Mononuclear cell (primary cell): ENCODE results near the gene THSD4. TPM values are rescaled to one million over a fixed set of nuclear protein-coding genes. Genes with fewer than 3 reads are reported as not detected.

Experiments
- H3K27me3 ChIP-seq: 2 replicates; pipeline ENCODE4 v1.6.0; 2011; ENCODE audit warnings: low read length, control low read depth; ENCODE audit not compliant: insufficient read depth
- H3K4me1 ChIP-seq: 2 replicates; pipeline ENCODE4 v1.5.1; 2011; ENCODE audit warnings: mild to moderate bottlenecking, low read length, control low read depth; ENCODE audit not compliant: insufficient read depth
- H3K4me3 ChIP-seq: 2 replicates; pipeline ENCODE4 v1.5.1; 2011; ENCODE audit warnings: mild to moderate bottlenecking, low read length, moderate library complexity
- H3K9me3 ChIP-seq: 2 replicates; pipeline ENCODE4 v1.5.1; 2011; ENCODE audit warnings: low read depth, mild to moderate bottlenecking, control low read depth, low read length
- total RNA-seq: library from RNA; depleted of rRNA; stranded (reverse); fragments of >200 nt; gene quantifications from one replicate; pipeline ENCODE4 v1.2.3, GENCODE V29; 2012

THSD4 gene
- total RNA-seq, 1 donor = 0.10 TPM

DNA sequence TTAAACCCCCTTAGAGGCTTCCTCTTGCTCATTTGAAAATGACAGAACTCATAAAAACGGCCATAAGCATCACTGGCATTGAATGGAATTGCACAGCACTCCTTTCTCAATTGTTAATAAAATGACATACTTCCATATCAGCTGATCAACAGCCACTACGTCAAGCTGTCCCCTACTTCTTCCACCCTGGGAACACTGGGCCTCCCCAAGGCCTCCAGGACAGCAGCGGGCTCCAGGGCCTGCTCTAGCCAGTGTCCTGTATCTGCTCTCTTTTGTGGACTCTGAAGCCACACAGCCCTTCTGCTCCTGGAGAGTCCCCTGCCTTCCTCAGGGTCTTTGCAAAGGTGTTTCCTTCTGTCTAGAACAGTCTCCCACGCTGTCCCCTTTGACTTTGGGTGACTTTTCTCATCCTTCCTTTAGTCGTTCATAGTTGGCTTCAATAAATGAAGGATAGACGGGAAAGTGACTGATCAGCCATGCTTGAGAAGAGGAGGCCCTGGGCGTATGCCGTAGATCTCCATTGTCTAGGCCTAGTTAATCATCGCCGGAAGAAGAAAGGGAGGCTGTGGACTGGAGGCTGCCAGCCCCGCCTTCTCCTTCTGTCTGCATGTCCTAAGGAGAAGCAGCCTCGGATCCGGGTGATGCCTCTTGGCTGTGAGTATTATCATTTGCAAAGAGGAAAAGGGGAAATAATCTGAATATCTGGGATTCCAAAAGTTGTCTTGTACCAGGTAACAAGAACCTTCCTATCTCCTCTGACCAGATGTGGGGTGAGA lies 4.7 kb upstream of the THSD4 start:
- Histone ChIP-seq H3K27me3 (peaks cover 12% of the 10 kb centered on the region), H3K9me3 (no peaks in the 10 kb centered on the region), H3K4me1 (no peaks in the 10 kb centered on the region), H3K4me3 (no peak overlapping the region)

GRCh38 chr15:71111181-71111565 lies 4.1 kb upstream of the THSD4 start:
- Histone ChIP-seq H3K9me3 (no peaks in the 10 kb centered on the region), H3K27me3 (peaks cover 17% of the 10 kb centered on the region), H3K4me1 (peaks cover 5% of the 10 kb centered on the region), H3K4me3 (no peak overlapping the region)

GRCh38 chr15:71111950-71112349 lies 3.3 kb upstream of the THSD4 start:
- H3K4me3 ChIP-seq = no peak overlapping the region
- H3K4me1 ChIP-seq = peaks cover 5% of the 10 kb centered on the region
- H3K9me3 ChIP-seq = no peaks in the 10 kb centered on the region
- H3K27me3 ChIP-seq = peaks cover 25% of the 10 kb centered on the region

DNA sequence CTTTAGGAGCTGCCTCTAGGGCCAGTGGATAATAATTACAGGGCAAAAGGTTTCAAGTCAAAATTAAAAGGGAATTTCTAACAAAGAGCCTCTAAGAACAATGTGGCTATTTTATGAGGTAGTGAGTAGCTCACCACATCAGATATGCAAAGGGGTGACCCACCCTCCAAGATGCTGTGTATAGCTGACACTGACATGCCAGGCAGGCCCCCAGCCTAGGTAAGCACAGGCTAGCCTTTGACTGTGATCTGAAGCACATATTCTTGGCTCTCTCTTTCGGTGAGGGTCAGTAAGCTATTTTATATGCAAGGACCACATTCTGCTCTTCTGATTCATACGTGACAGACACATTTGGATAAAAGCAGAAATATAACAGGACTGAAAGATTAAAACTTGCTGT lies 2.8 kb upstream of the THSD4 start:
- Histone ChIP-seq H3K27me3 (peaks cover 30% of the 10 kb centered on the region), H3K9me3 (no peaks in the 10 kb centered on the region)

DNA sequence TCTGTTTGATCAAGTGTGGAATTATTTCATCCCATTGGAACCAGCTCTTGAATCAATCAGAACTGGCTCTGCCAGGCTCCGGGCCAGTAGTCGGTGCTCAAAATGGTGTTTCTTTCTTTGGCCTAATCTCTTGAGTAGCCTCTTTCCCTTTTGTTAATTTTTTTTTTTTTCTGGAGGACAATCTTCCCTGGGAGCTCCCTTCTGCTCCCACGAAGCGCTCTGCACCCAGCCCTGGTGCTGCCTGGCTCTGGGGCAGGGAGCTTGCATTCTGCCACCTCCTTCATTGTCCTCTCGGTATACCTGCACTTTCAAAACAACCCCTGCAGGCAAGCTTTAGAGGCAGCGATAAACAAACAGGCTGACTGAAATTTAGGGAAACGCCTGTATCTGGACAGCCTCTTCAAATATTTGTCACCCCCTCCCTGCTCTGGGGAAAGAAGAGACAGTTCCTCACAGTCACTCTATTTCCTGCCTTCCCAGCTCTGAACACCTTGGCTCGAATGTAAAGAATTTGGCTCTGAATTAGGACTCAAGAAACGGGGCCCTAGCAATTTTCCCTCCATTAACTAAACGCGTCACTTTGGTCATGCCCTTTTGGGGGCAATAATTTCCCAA lies 1.1 kb upstream of the THSD4 start:
- H3K4me3 ChIP-seq = no peak overlapping the region
- H3K27me3 ChIP-seq = peaks cover 40% of the 10 kb centered on the region
- no peaks in the 10 kb centered on the region for H3K9me3 ChIP-seq
- peaks cover 5% of the 10 kb centered on the region for H3K4me1 ChIP-seq

More for the DNA sequence above, 2.8 kb upstream of the THSD4 start:
- H3K4me3 ChIP-seq = no peak overlapping the region
- H3K4me1 ChIP-seq = peaks cover 5% of the 10 kb centered on the region

DNA sequence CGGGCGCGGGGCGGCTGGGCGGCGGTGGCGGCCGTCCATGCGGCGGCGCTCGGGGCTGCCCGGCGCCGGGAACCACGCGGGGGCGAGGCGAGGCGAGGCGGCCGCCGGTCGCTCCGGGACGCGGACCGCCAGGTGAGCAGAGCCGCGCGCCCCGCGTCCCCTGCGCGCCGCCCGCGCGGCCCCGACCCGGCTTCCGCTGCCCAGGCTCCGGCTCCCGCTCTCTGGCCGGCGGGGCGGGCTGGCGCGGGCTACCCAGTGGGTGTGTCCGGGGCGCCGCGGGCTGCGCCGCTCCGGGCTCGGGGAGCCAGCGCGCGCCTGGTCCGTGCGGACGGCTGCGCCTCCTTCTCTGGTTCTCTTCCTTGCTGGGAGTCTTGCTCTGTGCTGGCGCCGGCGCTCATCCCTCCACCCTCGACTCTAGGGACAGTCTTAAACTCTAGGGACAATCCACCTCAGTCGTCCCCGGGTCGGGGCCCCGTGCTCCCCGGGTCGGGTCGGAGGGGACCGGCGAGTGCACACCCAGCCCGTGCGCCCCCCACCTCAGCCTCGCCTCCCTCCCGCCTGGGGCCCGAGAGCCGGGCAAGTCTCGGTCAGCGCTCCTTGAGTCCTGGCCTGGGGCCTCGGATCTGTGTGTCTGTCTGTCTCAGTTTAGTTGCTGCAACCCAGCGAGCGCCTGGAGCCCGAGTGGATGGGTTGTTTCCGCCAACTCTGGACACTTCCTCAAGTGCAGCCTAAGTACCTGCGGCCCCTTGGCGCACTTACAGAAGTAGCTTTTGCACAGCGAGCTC lies 488 bp downstream of the THSD4 start:
- no peak overlapping the region for H3K4me3 ChIP-seq
- peaks cover 5% of the 10 kb centered on the region for H3K4me1 ChIP-seq
- H3K9me3 ChIP-seq = no peaks in the 10 kb centered on the region

GRCh38 chr15:71116366-71116765 lies 1.1 kb downstream of the THSD4 start:
- H3K27me3 ChIP-seq = peaks cover 40% of the 10 kb centered on the region
- H3K9me3 ChIP-seq = no peaks in the 10 kb centered on the region
- H3K4me3 ChIP-seq = no peak overlapping the region
- peaks cover 5% of the 10 kb centered on the region for H3K4me1 ChIP-seq

More for the DNA sequence above, 488 bp downstream of the THSD4 start:
- peaks cover 40% of the 10 kb centered on the region for H3K27me3 ChIP-seq

DNA sequence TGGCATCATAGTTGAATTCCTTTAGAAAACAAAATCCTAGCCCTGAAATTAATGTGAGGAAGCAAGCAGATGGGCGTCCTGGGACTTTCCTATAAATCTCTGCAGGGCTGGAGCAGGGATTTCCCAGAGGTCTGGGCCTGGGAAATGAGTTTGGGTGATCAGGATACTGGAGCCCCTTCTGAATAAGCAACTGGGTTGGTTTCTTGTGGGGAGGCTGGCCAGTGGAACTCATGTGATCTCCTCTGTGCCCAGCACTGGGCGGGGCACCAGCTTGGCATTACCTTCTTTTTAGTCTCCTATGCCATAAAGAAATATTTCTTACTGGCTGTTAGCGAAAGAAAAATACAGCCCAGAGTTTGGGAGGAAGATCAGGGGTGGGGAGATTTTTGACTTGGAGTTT lies 1.7 kb downstream of the THSD4 start:
- Histone ChIP-seq H3K27me3 (peaks cover 40% of the 10 kb centered on the region), H3K4me1 (peaks cover 5% of the 10 kb centered on the region)

GRCh38 chr15:71117714-71118305 lies 2.5 kb downstream of the THSD4 start:
- Histone ChIP-seq H3K4me1 (peaks cover 5% of the 10 kb centered on the region), H3K27me3 (peaks cover 40% of the 10 kb centered on the region), H3K4me3 (no peak overlapping the region), H3K9me3 (no peaks in the 10 kb centered on the region)

More for the DNA sequence above, 1.7 kb downstream of the THSD4 start:
- H3K9me3 ChIP-seq = no peaks in the 10 kb centered on the region
- H3K4me3 ChIP-seq = no peak overlapping the region

GRCh38 chr15:71118345-71118744 lies 3.1 kb downstream of the THSD4 start:
- Histone ChIP-seq H3K9me3 (no peaks in the 10 kb centered on the region), H3K4me3 (no peak overlapping the region), H3K27me3 (peaks cover 40% of the 10 kb centered on the region), H3K4me1 (peaks cover 5% of the 10 kb centered on the region)

DNA sequence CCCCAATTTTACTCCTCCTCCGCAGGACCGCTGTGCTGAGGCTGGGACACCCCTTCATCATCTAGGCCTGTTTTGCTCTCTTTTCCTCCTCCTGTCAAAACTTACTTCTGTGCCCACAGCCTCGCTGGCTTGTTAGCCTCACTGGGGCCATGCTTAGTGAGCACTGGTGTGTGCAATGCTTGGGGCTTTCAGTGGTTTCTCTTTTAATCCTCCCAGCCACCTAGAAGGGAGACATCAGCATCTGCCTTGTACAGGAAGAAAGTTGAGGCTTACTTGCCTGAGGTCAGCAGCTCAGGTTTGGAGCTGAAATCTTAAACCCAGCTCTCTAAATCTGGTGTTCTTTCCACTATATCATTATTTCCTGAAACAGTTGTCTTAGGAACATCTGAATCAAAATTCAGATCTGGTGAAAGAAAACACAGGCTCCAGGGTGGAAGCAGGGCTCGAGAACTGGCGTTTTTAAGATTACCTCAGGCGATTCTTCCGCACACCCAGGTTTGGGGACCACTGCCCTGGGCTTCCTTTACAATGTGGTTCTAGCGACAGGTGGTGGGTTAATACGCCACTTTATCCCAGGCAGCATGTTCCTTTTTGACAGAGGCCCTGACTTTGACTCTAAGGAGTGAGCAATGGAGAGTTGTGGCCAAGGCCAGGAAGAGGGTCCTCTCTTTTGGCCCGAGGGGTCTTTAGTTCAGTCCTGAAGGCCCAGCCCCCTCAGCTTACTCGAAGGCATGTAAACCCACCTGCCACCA lies 3.8 kb downstream of the THSD4 start:
- H3K4me3 ChIP-seq = no peak overlapping the region
- H3K4me1 ChIP-seq = peaks cover 5% of the 10 kb centered on the region
- no peaks in the 10 kb centered on the region for H3K9me3 ChIP-seq
- peaks cover 38% of the 10 kb centered on the region for H3K27me3 ChIP-seq

DNA sequence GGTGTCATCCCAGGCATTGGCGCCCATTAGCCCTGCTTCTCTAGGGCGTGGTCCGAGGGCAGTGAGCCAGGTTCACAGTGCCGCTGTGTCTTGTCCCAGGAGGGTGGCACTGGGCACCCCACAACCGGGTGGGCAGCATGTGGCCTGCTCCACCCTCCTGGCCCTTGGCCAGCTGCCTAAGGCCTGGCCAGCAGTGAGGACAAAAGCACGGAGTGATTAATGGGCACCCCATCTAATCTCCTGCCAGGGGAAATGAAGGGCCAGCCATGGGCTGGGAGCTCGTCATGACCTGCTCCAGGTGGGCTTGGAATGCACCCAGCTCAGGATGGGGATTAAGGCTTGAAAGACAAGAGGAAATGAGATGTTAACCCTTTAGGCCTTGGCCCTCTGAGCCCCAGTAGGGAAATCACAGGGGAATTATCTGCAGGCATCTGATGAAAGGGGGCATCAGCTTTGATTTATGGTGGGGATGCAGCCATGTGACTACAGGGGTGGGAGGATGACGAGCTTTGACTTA lies 5.2 kb downstream of the THSD4 start:
- H3K9me3 ChIP-seq = no peaks in the 10 kb centered on the region
- no peak overlapping the region for H3K4me3 ChIP-seq
- H3K27me3 ChIP-seq = peaks cover 28% of the 10 kb centered on the region
- H3K4me1 ChIP-seq = peaks cover 5% of the 10 kb centered on the region

- H3K4me1 ChIP-seq = no peaks in the 10 kb centered on the region
- no peaks in the 10 kb centered on the region for H3K9me3 ChIP-seq
- H3K27me3 ChIP-seq = peaks cover 20% of the 10 kb centered on the region
- H3K4me3 ChIP-seq = no peak overlapping the region
These were observed 6.2 kb downstream of the THSD4 start for GRCh38 chr15:71121442-71121841.
